HG03280 (cell line): Measurements from ENCODE around the gene ITPK1.

Experiments used
- ATAC-seq: cut with Tn5 transposase; IDR thresholded peaks from one replicate; pipeline ENCODE4 v1.9.1; 2021; ENCODE audit warnings: mild to moderate bottlenecking, moderate library complexity; ENCODE audit not compliant: unreplicated experiment

ITPK1 gene

DNA sequence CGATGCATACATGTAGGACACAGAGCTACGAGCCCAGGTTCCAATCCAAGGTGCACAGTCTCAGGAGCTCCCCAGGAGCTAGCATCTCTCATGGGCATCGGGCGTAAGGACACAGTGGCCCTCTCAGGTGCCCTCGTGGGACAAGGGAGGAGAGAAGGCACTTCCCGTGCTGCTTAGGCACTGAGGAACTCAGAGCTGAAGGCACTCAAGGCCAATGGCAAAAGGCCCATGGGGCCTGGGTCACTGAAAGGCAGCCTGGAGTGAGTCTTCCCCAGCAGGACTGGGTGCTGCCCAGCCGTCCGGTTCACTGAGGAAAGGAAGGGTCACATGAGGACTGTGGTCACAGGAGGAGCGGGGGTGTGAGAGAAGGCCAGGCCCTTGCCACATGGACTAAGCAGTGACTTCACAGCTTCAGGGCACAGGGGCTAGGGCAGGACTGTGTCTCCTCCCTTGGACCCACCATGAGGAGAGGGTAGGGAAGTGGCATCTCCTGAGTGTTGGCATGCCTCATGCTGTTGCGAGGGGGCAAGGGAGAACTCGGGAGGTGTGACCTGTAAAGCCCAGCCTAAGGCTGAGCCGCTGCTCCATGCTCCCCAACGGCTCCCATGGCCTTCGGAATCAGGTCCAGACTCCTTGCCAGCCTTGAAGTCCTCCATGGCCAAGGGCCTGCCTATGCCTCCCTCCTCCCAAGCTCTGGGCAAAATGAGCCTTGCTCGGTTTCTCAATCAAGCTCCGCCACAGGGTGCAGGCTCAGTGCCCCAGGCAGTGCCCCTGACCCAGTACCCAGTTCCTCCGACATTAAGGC, 141.0 kb downstream of the ITPK1 start:
- no peak for ATAC-seq

DNA sequence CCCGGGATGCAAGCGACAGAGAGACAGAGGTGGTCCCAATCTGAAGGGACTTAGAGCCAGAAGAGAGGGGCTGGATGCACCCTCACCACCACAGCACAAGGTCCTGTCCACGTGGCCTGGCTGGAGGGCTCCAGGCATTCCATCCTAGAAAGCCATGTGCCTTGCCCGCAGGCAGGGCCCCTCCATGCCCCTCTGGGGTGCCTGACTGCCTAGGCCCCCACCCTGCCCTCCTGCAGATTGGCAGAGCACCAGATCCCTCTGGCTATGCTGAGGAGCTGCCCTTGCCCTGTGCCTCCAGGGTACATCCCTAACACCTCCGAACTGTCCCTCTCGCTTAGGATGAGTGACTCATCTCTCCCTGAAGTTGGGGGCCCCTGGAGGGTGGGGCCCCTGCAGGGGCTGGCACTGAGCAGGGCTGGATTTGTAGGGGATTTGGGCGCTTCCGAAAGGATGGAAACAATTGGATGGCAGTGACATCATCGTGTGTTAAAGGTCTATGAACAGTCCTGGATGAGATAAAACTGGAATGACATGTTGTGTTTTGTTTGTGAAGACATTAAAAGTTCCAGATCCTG, 141.8 kb downstream of the ITPK1 start:
- ATAC-seq = no peak

- no peak for ATAC-seq
These were observed 142.4 kb downstream of the ITPK1 start for GRCh38 chr14:92973261-92973797.

DNA sequence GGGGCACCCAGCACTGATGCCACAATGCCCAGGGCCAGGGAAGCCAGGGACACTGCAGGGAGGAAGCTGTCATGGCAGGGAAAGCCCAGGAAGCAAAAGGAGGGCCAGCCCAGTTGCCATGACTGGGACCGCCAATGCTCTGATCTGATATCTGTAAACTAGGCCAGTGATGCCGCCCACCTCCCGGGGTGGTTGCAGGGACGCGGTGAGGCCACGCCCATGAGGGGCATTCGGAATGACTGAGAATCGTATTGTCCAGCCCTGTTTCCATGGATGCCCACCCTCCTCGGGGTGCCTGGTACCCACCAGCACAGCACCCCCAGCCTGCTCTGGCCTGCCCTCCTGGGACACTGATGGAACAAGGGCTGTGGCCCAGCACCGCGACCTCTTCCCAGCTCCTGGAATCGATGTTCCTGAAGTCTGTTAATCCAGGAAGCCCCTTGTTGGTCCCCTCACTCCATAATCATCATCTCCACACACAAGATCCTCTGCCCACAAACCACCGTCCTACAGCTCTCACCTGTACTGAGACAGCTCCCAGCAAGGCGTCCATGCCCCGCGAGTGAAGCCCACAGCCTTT, 144.0 kb downstream of the ITPK1 start:
- no peak for ATAC-seq

- ATAC-seq = no peak
These were observed 145.5 kb downstream of the ITPK1 start for GRCh38 chr14:92970271-92970670.

- no peak for ATAC-seq
These were observed 145.9 kb downstream of the ITPK1 start for GRCh38 chr14:92969871-92970270.

GRCh38 chr14:92969430-92969829, 146.3 kb downstream of the ITPK1 start:
- ATAC-seq = no peak

DNA sequence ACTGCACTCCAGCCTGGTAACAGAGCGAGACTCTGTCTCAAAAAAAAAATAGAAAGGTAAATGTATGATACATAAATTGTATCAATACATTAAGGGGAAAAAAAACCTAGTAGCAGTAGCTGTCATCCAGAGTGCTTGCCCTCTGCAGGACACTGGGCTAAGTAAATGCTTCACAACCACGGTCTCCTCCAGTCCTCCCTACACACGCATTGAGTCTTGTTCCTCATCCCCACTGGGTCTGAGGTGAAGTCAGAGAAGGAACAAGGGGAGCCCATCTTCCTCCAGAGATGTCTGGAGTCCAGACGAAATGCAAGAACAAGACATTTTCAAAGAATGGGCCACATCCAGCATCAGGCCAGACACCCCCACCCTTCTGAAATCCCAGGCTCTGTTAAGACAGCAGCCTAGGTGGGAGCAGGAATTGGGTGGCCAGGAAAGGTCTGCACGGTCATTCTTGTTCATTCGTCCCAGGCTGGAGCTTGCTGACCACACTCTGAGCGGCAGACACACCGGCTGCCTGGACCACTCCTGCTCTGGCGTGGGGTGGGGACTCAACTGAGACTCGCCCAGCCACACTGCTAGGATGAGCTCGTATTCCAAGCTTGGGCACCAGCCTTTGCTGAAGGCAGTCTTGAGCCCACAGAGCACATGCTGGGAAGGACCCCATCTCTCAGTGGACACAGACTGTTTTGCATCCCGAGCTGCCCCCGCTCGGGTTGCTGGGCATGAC, 147.3 kb downstream of the ITPK1 start:
- no peak for ATAC-seq

- ATAC-seq = no peak
These were observed 148.3 kb downstream of the ITPK1 start for GRCh38 chr14:92967346-92967926.

GRCh38 chr14:92965281-92965680, 150.4 kb downstream of the ITPK1 start:
- no peak for ATAC-seq

GRCh38 chr14:92964124-92965109, 151.3 kb downstream of the ITPK1 start:
- no peak for ATAC-seq

- ATAC-seq = no peak
These were observed 152.2 kb downstream of the ITPK1 start for GRCh38 chr14:92963301-92964123.

GRCh38 chr14:92962831-92963095, 153.0 kb downstream of the ITPK1 start:
- ATAC-seq = no peak

DNA sequence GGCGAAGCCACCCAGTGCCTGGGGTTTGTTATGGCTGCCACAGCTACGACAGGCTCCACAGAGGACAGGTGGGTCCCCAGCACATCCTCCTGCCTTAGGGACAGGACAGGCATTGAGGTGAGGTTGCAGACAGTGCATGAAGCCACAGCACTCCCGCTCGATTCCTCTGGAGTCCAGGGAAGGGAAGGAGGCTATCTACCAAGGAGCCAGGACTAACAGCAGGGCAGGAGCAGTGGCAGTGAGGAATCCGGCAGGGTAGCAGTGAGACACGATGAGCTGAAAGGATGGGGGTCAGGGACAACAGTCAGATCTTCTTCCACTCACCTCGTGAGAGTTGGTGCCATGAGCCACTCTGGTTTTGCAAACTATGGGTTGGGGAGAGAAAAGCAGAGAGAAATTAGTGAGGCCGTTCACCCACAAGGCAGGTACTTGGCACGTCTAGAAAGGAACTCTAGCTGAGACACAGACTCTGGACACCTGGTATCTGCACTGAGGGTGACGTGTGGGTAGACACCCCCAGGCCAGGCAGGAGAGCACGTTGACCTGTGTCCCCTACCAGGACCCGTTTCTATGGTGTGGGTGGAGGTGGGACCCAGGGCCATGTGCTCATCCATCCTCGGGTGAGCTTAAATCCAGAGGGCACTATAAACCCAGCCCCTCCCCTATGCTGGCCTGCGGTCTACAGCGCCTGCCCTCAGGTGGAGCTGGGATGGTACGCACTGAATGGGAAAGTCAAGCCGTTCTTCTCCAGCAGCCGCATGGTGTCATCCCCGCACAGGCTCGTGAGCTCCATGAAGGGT, 153.5 kb downstream of the ITPK1 start:
- no peak for ATAC-seq

GRCh38 chr14:92961567-92961855, 154.2 kb downstream of the ITPK1 start:
- no peak for ATAC-seq

DNA sequence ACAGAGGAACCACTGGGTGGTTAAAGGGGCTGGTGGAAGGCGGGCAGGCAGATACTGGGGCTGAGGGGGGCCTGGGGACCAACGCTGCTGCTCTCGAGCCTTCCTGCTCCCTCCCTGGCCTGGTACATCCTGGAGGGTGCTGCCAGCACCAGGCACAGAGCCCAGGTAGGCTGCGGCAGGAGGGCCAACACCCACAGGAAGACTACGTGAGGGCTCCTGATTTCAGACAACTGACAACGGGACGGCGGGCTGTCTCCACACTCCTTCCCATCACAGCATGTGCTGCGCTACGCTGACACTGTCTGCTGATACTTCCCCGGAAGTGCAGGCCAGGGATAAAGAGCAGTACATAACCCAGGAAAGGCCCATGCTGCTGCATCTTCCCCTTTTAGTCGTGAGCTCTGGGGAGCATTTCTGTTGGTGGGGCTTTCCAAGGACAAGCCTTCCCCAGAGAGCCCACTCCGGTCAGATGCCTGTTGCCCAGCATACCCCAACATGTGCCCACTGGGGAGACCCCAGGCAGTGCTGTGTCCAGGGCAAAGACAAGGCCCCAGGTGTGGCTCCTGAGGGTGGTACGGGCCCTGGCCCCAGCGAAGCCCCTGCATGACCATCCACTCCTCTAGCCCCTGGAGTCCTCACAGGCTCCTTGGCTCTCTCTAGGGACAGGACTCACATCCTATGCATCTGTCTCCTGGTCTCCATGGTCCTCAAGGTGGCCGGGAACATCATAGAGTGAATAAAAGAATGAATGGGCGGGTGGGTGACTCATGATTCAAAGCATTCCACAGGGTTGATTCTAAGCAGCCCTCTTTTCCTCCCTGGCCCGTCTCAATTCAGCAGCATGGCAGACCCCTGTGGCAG, 154.8 kb downstream of the ITPK1 start:
- ATAC-seq = no peak

DNA sequence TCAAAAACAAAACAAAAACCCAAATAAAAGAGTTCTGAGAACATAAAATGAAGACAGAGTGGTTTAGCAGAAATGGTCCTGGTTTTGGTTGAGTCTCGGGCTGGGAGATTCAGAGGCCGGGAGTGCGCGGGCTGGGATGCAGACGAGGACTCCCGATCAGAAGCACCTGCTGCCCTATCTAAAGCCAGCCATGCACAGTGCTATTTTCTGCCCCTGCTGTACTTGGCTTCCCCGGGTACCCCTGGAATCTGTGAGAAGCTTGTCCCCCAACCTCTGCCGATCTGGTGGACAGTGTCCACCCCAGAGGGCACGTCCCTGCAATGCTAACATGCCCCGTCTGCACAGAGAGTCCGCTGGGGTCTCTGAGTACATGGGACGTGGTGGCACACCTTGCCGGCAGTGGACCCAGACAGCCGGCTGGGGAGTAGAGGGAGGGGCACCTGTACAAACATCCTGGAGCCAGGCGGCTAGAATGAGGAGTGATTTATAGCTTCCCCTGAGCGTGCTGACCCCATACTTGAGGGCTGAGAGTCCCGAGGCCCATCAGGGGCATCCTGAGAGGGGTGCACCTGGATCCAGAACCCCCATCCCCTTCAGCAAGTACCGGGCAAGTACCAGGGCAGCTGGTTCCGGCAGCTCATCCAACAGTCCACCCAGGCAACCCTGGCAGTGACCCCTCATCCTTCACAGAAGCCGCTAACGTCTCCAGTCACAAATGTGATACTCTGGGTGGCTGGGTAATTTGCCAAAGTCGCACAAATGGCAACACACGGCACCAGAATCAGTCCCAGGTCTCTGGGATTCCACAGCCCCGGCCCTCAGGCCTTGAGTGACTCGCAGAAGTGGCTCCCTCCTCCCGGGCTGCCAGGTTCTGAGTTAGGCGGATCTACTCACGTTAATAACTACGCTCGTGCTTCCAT, 155.7 kb downstream of the ITPK1 start:
- no peak for ATAC-seq
